HCT116 (cell line): ENCODE measurements around the gene ELK4.

Experiments
- EGR1 ChIP-seq: IDR thresholded peaks from 2 replicates; pipeline ENCODE4 v1.6.1; 2012; ENCODE audit warnings: low read depth
- EZH2 ChIP-seq: fragments of 200-600 bp; sonication (generic); IDR thresholded peaks from 2 replicates; pipeline ENCODE4 v1.6.1; 2017; ENCODE audit warnings: antibody characterized with exemption, mixed run types
- EZH2phosphoT487 ChIP-seq: fragments of 200-600 bp; IDR thresholded peaks from 2 replicates; pipeline ENCODE4 v1.6.1; 2018; ENCODE audit warnings: antibody characterized with exemption, borderline replicate concordance
- JUND ChIP-seq: IDR thresholded peaks from 2 replicates; pipeline ENCODE4 v1.6.1; 2012
- POLR2A ChIP-seq: IDR thresholded peaks from 2 replicates; pipeline ENCODE4 v1.7.0; 2011; ENCODE audit warnings: borderline replicate concordance; ENCODE audit not compliant: insufficient read depth, insufficient read length; ENCODE audit errors: extremely low read depth
- POLR2AphosphoS5 ChIP-seq: IDR thresholded peaks from 2 replicates; pipeline ENCODE4 v1.6.1; 2011; ENCODE audit warnings: mild to moderate bottlenecking, low read depth, low read length, moderate library complexity
- RAD21 ChIP-seq: IDR thresholded peaks from 2 replicates; pipeline ENCODE4 v1.6.1; 2012; ENCODE audit warnings: low read depth, mild to moderate bottlenecking
- SIN3A ChIP-seq: IDR thresholded peaks from 2 replicates; pipeline ENCODE4 v1.6.1; 2012; ENCODE audit warnings: low read depth
- SP1 ChIP-seq: IDR thresholded peaks from 2 replicates; pipeline ENCODE4 v1.6.1; 2012; ENCODE audit warnings: low read depth
- TCF7L2 ChIP-seq: IDR thresholded peaks from 2 replicates; pipeline ENCODE4 v1.7.0; 2011; ENCODE audit warnings: borderline replicate concordance, inconsistent platforms; ENCODE audit not compliant: insufficient read depth, insufficient read length; ENCODE audit errors: extremely low read depth
- TF ChIP-seq, protein P1 (sequence below), 3 experiments: fragments of 200-600 bp in 1 of 3; sonication (generic) in 1 of 3; IDR thresholded peaks in 2 of 3; conservative IDR thresholded peaks in 1 of 3; 2 replicates each; pipeline ENCODE4 v1.5.1; 2012 to 2017; ENCODE audit warnings: low read depth in 2 of 3, low read length in 2 of 3, antibody characterized with exemption in 1 of 3, borderline replicate concordance in 1 of 3, control low read depth in 1 of 3, mild to moderate bottlenecking in 1 of 3, mixed read lengths in 1 of 3, mixed run types in 1 of 3, moderate library complexity in 1 of 3; ENCODE audit not compliant: insufficient read depth in 1 of 3
- TF ChIP-seq, protein P2 (sequence below): IDR thresholded peaks from 2 replicates; pipeline ENCODE4 v1.6.1; 2012; ENCODE audit warnings: low read depth
- TF ChIP-seq, protein P3 (sequence below): IDR thresholded peaks from 2 replicates; pipeline ENCODE4 v1.6.1; 2011; ENCODE audit warnings: mild to moderate bottlenecking, low read length, moderate library complexity; ENCODE audit not compliant: insufficient replicate concordance; ENCODE audit errors: extremely low read depth

DNA sequence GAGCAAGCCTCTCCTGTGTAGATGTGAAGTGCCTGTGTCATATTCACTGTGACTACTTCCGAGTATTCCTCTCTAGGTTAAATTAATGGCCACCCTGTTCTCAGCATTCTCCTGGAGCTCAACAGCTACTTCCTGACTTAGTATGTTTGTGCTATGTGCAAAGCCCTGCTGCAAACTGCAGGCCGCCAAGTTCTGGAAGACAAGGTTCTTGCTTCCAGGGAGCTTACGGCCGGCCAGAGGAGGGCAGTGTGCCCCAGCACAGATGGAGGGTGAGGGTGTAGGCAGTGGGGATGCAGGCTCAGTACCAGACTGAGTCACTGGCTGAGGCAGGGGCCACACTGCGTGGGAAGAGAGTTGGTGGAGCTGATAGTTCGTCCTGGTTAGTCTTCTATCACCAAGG, 43.2 kb downstream of the ELK4 start:
- TF ChIP-seq, protein P1, sequence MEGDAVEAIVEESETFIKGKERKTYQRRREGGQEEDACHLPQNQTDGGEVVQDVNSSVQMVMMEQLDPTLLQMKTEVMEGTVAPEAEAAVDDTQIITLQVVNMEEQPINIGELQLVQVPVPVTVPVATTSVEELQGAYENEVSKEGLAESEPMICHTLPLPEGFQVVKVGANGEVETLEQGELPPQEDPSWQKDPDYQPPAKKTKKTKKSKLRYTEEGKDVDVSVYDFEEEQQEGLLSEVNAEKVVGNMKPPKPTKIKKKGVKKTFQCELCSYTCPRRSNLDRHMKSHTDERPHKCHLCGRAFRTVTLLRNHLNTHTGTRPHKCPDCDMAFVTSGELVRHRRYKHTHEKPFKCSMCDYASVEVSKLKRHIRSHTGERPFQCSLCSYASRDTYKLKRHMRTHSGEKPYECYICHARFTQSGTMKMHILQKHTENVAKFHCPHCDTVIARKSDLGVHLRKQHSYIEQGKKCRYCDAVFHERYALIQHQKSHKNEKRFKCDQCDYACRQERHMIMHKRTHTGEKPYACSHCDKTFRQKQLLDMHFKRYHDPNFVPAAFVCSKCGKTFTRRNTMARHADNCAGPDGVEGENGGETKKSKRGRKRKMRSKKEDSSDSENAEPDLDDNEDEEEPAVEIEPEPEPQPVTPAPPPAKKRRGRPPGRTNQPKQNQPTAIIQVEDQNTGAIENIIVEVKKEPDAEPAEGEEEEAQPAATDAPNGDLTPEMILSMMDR (IDR thresholded peaks at IDR 0.05 in 2 of 3, conservative IDR thresholded peaks at IDR 0.05 in 1 of 3; ENCODE audit: borderline replicate concordance in 1 of 3, insufficient read depth in 1 of 3, low read depth in 2 of 3, low read length in 2 of 3): peak; percentile 49 to 72 (median 62); a peak in 5 of 6 replicates
- TF ChIP-seq EGR1 (no peak), SIN3A (no peak), POLR2AphosphoS5 (no peak), POLR2A (no peak), JUND (no peak), EZH2phosphoT487 (no peak), SP1 (no peak), TCF7L2 (no peak), EZH2 (no peak), RAD21 (peak; percentile 62)
- TF ChIP-seq, protein P2, sequence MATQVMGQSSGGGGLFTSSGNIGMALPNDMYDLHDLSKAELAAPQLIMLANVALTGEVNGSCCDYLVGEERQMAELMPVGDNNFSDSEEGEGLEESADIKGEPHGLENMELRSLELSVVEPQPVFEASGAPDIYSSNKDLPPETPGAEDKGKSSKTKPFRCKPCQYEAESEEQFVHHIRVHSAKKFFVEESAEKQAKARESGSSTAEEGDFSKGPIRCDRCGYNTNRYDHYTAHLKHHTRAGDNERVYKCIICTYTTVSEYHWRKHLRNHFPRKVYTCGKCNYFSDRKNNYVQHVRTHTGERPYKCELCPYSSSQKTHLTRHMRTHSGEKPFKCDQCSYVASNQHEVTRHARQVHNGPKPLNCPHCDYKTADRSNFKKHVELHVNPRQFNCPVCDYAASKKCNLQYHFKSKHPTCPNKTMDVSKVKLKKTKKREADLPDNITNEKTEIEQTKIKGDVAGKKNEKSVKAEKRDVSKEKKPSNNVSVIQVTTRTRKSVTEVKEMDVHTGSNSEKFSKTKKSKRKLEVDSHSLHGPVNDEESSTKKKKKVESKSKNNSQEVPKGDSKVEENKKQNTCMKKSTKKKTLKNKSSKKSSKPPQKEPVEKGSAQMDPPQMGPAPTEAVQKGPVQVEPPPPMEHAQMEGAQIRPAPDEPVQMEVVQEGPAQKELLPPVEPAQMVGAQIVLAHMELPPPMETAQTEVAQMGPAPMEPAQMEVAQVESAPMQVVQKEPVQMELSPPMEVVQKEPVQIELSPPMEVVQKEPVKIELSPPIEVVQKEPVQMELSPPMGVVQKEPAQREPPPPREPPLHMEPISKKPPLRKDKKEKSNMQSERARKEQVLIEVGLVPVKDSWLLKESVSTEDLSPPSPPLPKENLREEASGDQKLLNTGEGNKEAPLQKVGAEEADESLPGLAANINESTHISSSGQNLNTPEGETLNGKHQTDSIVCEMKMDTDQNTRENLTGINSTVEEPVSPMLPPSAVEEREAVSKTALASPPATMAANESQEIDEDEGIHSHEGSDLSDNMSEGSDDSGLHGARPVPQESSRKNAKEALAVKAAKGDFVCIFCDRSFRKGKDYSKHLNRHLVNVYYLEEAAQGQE: no peak
- TF ChIP-seq, protein P3, sequence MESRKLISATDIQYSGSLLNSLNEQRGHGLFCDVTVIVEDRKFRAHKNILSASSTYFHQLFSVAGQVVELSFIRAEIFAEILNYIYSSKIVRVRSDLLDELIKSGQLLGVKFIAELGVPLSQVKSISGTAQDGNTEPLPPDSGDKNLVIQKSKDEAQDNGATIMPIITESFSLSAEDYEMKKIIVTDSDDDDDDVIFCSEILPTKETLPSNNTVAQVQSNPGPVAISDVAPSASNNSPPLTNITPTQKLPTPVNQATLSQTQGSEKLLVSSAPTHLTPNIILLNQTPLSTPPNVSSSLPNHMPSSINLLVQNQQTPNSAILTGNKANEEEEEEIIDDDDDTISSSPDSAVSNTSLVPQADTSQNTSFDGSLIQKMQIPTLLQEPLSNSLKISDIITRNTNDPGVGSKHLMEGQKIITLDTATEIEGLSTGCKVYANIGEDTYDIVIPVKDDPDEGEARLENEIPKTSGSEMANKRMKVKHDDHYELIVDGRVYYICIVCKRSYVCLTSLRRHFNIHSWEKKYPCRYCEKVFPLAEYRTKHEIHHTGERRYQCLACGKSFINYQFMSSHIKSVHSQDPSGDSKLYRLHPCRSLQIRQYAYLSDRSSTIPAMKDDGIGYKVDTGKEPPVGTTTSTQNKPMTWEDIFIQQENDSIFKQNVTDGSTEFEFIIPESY: no peak
